HCT116 (cell line): ENCODE measurements around the gene SYNE1. TPM values are rescaled to one million over a fixed set of nuclear protein-coding genes. Genes with fewer than 3 reads are reported as not detected.

Experiments
- ATAC-seq: fragments of 200-7000 bp; cut with Tn5 transposase; 2 replicates; pipeline ENCODE4 v1.9.1; 2020; ENCODE audit warnings: mild to moderate bottlenecking, moderate library complexity
- BruUV-seq: library from RNA; stranded (reverse); fragments of 400-500 nt; replicated peaks from 2 replicates; lab custom pipeline; 2021; lab: Mats Ljungman, UMichigan
- CTCF ChIA-PET: fragments of 300-600 bp; sonication (Branson Sonifier 250); formaldehyde crosslinking; loops from one replicate; lab custom pipeline; 2021; ENCODE audit warnings: antibody characterized with exemption; lab: Charles Lee
- POLR2A ChIA-PET: fragments of 300-600, 350-600 bp; sonication (Branson Sonifier 250); formaldehyde crosslinking; loops from one replicate; lab custom pipeline; 2021; ENCODE audit warnings: antibody characterized with exemption; lab: Charles Lee
- RAD21 ChIA-PET, 2 experiments: fragments of 300-600 bp; sonication (Branson Sonifier 250); formaldehyde crosslinking; loops; one replicate each; lab custom pipeline; 2023; ENCODE audit warnings: low total read pairs in 2 of 2; ENCODE audit not compliant: uncharacterized antibody in 2 of 2, unreplicated experiment in 2 of 2, low non-redundant PET in 1 of 2; lab: Charles Lee
- DNase-seq: peaks from one replicate; pipeline ENCODE4 v3.0.0-alpha.2; 2010; ENCODE audit warnings: low read depth, low spot score
- H2AFZ ChIP-seq: fragments of 200-600 bp; shearing (Covaris generic), sonication (generic); 2 replicates; pipeline ENCODE4 v1.6.1; 2017; ENCODE audit warnings: low read depth, mixed run types, mixed read lengths, antibody characterized with exemption, low read length; ENCODE audit not compliant: poor library complexity, severe bottlenecking
- H3K27ac ChIP-seq: 2 replicates; pipeline ENCODE4 v1.5.1; 2012; ENCODE audit warnings: low read depth, low read length
- H3K27me3 ChIP-seq: fragments of 200-600 bp; sonication (generic); 2 replicates; pipeline ENCODE4 v1.6.1; 2016; ENCODE audit warnings: mixed run types, low read length, mixed read lengths; ENCODE audit not compliant: insufficient read depth
- H3K36me3 ChIP-seq, 2 experiments: fragments of 200-500 bp in 1 of 2; fragments of 200-600 bp in 1 of 2; sonication (Bioruptor generic) in 1 of 2; sonication (generic) in 1 of 2; 2 replicates each; pipeline versions ENCODE4 v1.5.1 to v1.6.1; 2014 to 2016; ENCODE audit warnings: low read length in 2 of 2, inconsistent platforms in 1 of 2, mixed read lengths in 1 of 2, mixed run types in 1 of 2; ENCODE audit not compliant: insufficient read depth in 2 of 2, control insufficient read depth in 1 of 2
- H3K4me1 ChIP-seq, 2 experiments: fragments of 200-600 bp in 1 of 2; sonication (generic) in 1 of 2; 2 replicates each; pipeline versions ENCODE4 v1.5.1 to v1.6.1; 2012 to 2017; ENCODE audit warnings: low read length in 2 of 2, inconsistent platforms in 1 of 2, mild to moderate bottlenecking in 1 of 2, mixed read lengths in 1 of 2, mixed run types in 1 of 2, moderate library complexity in 1 of 2; ENCODE audit not compliant: insufficient read depth in 2 of 2, control insufficient read depth in 1 of 2
- H3K4me2 ChIP-seq: fragments of 200-600 bp; sonication (generic); 2 replicates; pipeline ENCODE4 v1.6.1; 2017; ENCODE audit warnings: mixed run types, low read length, mixed read lengths
- H3K4me3 ChIP-seq, 2 experiments: fragments of 200-600 bp in 1 of 2; sonication (generic) in 1 of 2; replicated peaks in 1 of 2; 2 replicates each; pipeline ENCODE4 v1.5.1; 2011 to 2016; ENCODE audit warnings: low read length in 2 of 2, control low read depth in 1 of 2, low read depth in 1 of 2, mild to moderate bottlenecking in 1 of 2, mixed read lengths in 1 of 2, mixed run types in 1 of 2
- H3K79me2 ChIP-seq: fragments of 200-600 bp; sonication (generic); 2 replicates; pipeline ENCODE4 v1.6.1; 2017; ENCODE audit warnings: mild to moderate bottlenecking, mixed run types, low read length, moderate library complexity, mixed read lengths; ENCODE audit not compliant: insufficient read depth
- H3K9ac ChIP-seq: fragments of 200-600 bp; sonication (generic); 2 replicates; pipeline ENCODE4 v1.6.1; 2016; ENCODE audit warnings: low read length, mixed read lengths
- H3K9me2 ChIP-seq: fragments of 200-600 bp; sonication (generic), shearing (Covaris generic); 2 replicates; pipeline ENCODE4 v1.6.1; 2017; ENCODE audit warnings: mixed run types, mild to moderate bottlenecking, moderate library complexity; ENCODE audit not compliant: insufficient read depth
- H3K9me3 ChIP-seq, 2 experiments: fragments of 200-500 bp in 1 of 2; fragments of 200-600 bp in 1 of 2; sonication (Bioruptor generic) in 1 of 2; sonication (generic) in 1 of 2; 2 replicates each; pipeline ENCODE4 v1.6.1; 2014 to 2017; ENCODE audit warnings: low read length in 2 of 2, mixed read lengths in 2 of 2, inconsistent platforms in 1 of 2, low read depth in 1 of 2, mild to moderate bottlenecking in 1 of 2, mixed run types in 1 of 2, moderate library complexity in 1 of 2; ENCODE audit not compliant: control insufficient read depth in 1 of 2, insufficient read depth in 1 of 2
- H4K20me1 ChIP-seq: fragments of 200-600 bp; sonication (generic), shearing (Covaris generic); 2 replicates; pipeline ENCODE4 v1.6.1; 2017; ENCODE audit warnings: mixed run types, mild to moderate bottlenecking, moderate library complexity; ENCODE audit not compliant: insufficient read depth
- CBX3 ChIP-seq: IDR thresholded peaks from 2 replicates; pipeline ENCODE4 v1.6.1; 2012; ENCODE audit warnings: low read depth
- CEBPB ChIP-seq: IDR thresholded peaks from 2 replicates; pipeline ENCODE4 v1.6.1; 2012; ENCODE audit warnings: low read depth
- EZH2 ChIP-seq: fragments of 200-600 bp; sonication (generic); IDR thresholded peaks from 2 replicates; pipeline ENCODE4 v1.6.1; 2017; ENCODE audit warnings: antibody characterized with exemption, mixed run types
- EZH2phosphoT487 ChIP-seq: fragments of 200-600 bp; IDR thresholded peaks from 2 replicates; pipeline ENCODE4 v1.6.1; 2018; ENCODE audit warnings: antibody characterized with exemption, borderline replicate concordance
- FOSL1 ChIP-seq: IDR thresholded peaks from 2 replicates; pipeline ENCODE4 v1.6.1; 2012; ENCODE audit warnings: low read depth
- JUND ChIP-seq: IDR thresholded peaks from 2 replicates; pipeline ENCODE4 v1.6.1; 2012
- POLR2AphosphoS5 ChIP-seq: IDR thresholded peaks from 2 replicates; pipeline ENCODE4 v1.6.1; 2011; ENCODE audit warnings: mild to moderate bottlenecking, low read depth, low read length, moderate library complexity
- RAD21 ChIP-seq: IDR thresholded peaks from 2 replicates; pipeline ENCODE4 v1.6.1; 2012; ENCODE audit warnings: low read depth, mild to moderate bottlenecking
- SIN3A ChIP-seq: IDR thresholded peaks from 2 replicates; pipeline ENCODE4 v1.6.1; 2012; ENCODE audit warnings: low read depth
- SP1 ChIP-seq: IDR thresholded peaks from 2 replicates; pipeline ENCODE4 v1.6.1; 2012; ENCODE audit warnings: low read depth
- SRF ChIP-seq: IDR thresholded peaks from 2 replicates; pipeline ENCODE4 v1.6.1; 2012; ENCODE audit warnings: low read depth
- YY1 ChIP-seq: IDR thresholded peaks from 2 replicates; pipeline ENCODE4 v1.6.1; 2011; ENCODE audit warnings: low read length, low read depth, moderate library complexity, mild to moderate bottlenecking; ENCODE audit not compliant: insufficient replicate concordance; ENCODE audit errors: extremely low read depth
- ZFX ChIP-seq: fragments of 450-650 bp; IDR thresholded peaks from 2 replicates; pipeline ENCODE4 v1.6.1; 2017
- ZNF274 ChIP-seq: fragments of 200-500 bp; sonication (Bioruptor generic); IDR thresholded peaks from 2 replicates; pipeline ENCODE4 v1.6.1; 2014; ENCODE audit warnings: mild to moderate bottlenecking, low read depth, low read length, inconsistent platforms
- intact Hi-C: fragments of 100-400 bp; cut with micrococcal nuclease; formaldehyde crosslinking; loops from 2 replicates; pipeline ENCODE4 v1.10.0; 2022
- total RNA-seq: library from RNA; stranded (reverse); gene quantifications from one replicate; pipeline ENCODE4 v1.2.1, GENCODE V29; 2021; ENCODE audit not compliant: unreplicated experiment
- TF ChIP-seq, protein P1 (sequence below): IDR thresholded peaks from 2 replicates; pipeline ENCODE4 v1.6.1; 2012; ENCODE audit warnings: low read depth
- TF ChIP-seq, protein P2 (sequence below): IDR thresholded peaks from 2 replicates; pipeline ENCODE4 v1.6.1; 2012
- TF ChIP-seq, protein P3 (sequence below), 3 experiments: fragments of 200-600 bp in 1 of 3; sonication (generic) in 1 of 3; IDR thresholded peaks in 2 of 3; conservative IDR thresholded peaks in 1 of 3; 2 replicates each; pipeline ENCODE4 v1.5.1; 2012 to 2017; ENCODE audit warnings: low read depth in 2 of 3, low read length in 2 of 3, antibody characterized with exemption in 1 of 3, borderline replicate concordance in 1 of 3, control low read depth in 1 of 3, mild to moderate bottlenecking in 1 of 3, mixed read lengths in 1 of 3, mixed run types in 1 of 3, moderate library complexity in 1 of 3; ENCODE audit not compliant: insufficient read depth in 1 of 3
- TF ChIP-seq, protein P4 (sequence below): IDR thresholded peaks from 2 replicates; pipeline ENCODE4 v1.6.1; 2011; ENCODE audit warnings: mild to moderate bottlenecking, low read length, moderate library complexity; ENCODE audit not compliant: insufficient replicate concordance; ENCODE audit errors: extremely low read depth
- TF ChIP-seq, protein P5 (sequence below): IDR thresholded peaks from 2 replicates; pipeline ENCODE4 v1.6.1; 2012

SYNE1 gene
- total RNA-seq, 1 experiment from 2014 or later: 5.4 TPM

DNA sequence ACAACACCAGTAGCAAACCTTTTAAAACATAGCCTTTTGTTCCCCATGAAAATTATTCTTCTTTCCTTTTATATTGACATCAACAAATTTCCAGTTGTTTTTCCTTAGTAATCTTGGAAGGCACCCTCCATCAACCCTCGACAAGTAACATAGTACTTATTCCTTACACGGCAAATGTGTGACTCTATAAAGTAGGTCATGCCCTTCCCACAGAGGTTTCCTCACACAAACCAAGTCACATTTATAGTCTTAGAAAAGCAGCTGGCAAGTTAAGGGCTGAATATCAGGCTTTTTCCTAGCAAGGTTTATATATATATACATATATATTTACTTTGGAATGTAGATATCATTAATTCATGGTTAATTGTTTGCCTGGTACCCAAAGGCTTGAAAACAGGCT is 371.5 kb downstream of the SYNE1 start (continued):
- TF ChIP-seq, protein P1, sequence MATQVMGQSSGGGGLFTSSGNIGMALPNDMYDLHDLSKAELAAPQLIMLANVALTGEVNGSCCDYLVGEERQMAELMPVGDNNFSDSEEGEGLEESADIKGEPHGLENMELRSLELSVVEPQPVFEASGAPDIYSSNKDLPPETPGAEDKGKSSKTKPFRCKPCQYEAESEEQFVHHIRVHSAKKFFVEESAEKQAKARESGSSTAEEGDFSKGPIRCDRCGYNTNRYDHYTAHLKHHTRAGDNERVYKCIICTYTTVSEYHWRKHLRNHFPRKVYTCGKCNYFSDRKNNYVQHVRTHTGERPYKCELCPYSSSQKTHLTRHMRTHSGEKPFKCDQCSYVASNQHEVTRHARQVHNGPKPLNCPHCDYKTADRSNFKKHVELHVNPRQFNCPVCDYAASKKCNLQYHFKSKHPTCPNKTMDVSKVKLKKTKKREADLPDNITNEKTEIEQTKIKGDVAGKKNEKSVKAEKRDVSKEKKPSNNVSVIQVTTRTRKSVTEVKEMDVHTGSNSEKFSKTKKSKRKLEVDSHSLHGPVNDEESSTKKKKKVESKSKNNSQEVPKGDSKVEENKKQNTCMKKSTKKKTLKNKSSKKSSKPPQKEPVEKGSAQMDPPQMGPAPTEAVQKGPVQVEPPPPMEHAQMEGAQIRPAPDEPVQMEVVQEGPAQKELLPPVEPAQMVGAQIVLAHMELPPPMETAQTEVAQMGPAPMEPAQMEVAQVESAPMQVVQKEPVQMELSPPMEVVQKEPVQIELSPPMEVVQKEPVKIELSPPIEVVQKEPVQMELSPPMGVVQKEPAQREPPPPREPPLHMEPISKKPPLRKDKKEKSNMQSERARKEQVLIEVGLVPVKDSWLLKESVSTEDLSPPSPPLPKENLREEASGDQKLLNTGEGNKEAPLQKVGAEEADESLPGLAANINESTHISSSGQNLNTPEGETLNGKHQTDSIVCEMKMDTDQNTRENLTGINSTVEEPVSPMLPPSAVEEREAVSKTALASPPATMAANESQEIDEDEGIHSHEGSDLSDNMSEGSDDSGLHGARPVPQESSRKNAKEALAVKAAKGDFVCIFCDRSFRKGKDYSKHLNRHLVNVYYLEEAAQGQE: no peak
- TF ChIP-seq RAD21 (no peak), POLR2AphosphoS5 (no peak), JUND (no peak), SIN3A (no peak)
- TF ChIP-seq, all 23 proteins: peak for 0

DNA sequence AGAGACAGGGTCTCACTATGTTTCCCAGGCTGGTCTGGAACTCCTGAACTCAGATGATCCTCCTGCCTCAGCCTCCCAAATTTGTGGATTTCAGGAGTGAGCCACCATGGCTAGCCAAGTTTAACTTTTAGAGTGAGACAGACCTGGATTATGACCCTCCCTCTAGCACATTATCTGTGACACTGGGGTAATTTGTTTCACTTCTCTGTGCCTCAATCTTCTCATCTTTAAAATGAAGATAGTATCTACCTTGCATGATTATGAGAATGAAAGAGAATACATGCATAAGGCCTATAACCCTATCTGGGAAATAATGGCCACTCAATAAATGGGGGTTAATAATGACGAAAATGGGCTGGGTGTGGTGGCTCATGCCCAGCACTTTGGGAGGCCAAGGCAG is 373.6 kb downstream of the SYNE1 start:
- DNase-seq: no peak
- RAD21 ChIA-PET: no interaction called here
- BruUV-seq: no TSS peak
- POLR2A ChIA-PET: no interaction called here
- Histone ChIP-seq H3K9me2 (no peaks in the 10 kb centered on the region), H4K20me1 (no peaks in the 10 kb centered on the region), H3K79me2 (no peaks in the 10 kb centered on the region), H3K4me1 (no peaks in the 10 kb centered on the region), H3K9me3 (no peaks in the 10 kb centered on the region; a peak in 1 of 4 replicates), H3K27me3 (no peaks in the 10 kb centered on the region), H3K27ac (no peak overlapping the region), H3K36me3 (no peaks in the 10 kb centered on the region), H3K4me2 (no peak overlapping the region), H3K9ac (no peak overlapping the region)
- CTCF ChIA-PET: no interaction called here
- ATAC-seq: no peak
- intact Hi-C loops: no loop called here
- TF ChIP-seq CEBPB: no peak
- TF ChIP-seq, protein P2, sequence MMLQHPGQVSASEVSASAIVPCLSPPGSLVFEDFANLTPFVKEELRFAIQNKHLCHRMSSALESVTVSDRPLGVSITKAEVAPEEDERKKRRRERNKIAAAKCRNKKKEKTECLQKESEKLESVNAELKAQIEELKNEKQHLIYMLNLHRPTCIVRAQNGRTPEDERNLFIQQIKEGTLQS: no peak
- TF ChIP-seq POLR2AphosphoS5: no peak
- no peak for TF ChIP-seq ZFX
- no peak for TF ChIP-seq SP1
- TF ChIP-seq, protein P3, sequence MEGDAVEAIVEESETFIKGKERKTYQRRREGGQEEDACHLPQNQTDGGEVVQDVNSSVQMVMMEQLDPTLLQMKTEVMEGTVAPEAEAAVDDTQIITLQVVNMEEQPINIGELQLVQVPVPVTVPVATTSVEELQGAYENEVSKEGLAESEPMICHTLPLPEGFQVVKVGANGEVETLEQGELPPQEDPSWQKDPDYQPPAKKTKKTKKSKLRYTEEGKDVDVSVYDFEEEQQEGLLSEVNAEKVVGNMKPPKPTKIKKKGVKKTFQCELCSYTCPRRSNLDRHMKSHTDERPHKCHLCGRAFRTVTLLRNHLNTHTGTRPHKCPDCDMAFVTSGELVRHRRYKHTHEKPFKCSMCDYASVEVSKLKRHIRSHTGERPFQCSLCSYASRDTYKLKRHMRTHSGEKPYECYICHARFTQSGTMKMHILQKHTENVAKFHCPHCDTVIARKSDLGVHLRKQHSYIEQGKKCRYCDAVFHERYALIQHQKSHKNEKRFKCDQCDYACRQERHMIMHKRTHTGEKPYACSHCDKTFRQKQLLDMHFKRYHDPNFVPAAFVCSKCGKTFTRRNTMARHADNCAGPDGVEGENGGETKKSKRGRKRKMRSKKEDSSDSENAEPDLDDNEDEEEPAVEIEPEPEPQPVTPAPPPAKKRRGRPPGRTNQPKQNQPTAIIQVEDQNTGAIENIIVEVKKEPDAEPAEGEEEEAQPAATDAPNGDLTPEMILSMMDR (IDR thresholded peaks at IDR 0.05 in 2 of 3, conservative IDR thresholded peaks at IDR 0.05 in 1 of 3; ENCODE audit: borderline replicate concordance in 1 of 3, insufficient read depth in 1 of 3, low read depth in 2 of 3, low read length in 2 of 3): no peak
- TF ChIP-seq EZH2: no peak
- no peak for TF ChIP-seq EZH2phosphoT487
- no peak for TF ChIP-seq FOSL1
- TF ChIP-seq CBX3: no peak
- TF ChIP-seq SRF: no peak
- no peak for TF ChIP-seq ZNF274
- no peak for TF ChIP-seq YY1
- TF ChIP-seq, protein P4, sequence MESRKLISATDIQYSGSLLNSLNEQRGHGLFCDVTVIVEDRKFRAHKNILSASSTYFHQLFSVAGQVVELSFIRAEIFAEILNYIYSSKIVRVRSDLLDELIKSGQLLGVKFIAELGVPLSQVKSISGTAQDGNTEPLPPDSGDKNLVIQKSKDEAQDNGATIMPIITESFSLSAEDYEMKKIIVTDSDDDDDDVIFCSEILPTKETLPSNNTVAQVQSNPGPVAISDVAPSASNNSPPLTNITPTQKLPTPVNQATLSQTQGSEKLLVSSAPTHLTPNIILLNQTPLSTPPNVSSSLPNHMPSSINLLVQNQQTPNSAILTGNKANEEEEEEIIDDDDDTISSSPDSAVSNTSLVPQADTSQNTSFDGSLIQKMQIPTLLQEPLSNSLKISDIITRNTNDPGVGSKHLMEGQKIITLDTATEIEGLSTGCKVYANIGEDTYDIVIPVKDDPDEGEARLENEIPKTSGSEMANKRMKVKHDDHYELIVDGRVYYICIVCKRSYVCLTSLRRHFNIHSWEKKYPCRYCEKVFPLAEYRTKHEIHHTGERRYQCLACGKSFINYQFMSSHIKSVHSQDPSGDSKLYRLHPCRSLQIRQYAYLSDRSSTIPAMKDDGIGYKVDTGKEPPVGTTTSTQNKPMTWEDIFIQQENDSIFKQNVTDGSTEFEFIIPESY: no peak
- TF ChIP-seq, protein P5, sequence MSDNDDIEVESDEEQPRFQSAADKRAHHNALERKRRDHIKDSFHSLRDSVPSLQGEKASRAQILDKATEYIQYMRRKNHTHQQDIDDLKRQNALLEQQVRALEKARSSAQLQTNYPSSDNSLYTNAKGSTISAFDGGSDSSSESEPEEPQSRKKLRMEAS: no peak
- TF ChIP-seq, all 23 proteins: peak for 0
- no peak overlapping the region for H2AFZ ChIP-seq
- no peak overlapping the region for H3K4me3 ChIP-seq
